DND-41 (cell line): ENCODE results near the gene ATG13.

Experiments used
- CTCF ChIP-seq: IDR thresholded peaks from 2 replicates; pipeline ENCODE4 v1.5.1; 2012; ENCODE audit warnings: borderline replicate concordance, low read length, moderate library complexity, mild to moderate bottlenecking; ENCODE audit not compliant: poor library complexity, severe bottlenecking; ENCODE audit errors: extremely low read depth
- EZH2 ChIP-seq: IDR thresholded peaks from 3 replicates; pipeline ENCODE4 v1.6.1; 2012; ENCODE audit warnings: borderline replicate concordance, low read depth, mild to moderate bottlenecking, moderate library complexity, low read length, inconsistent platforms; ENCODE audit not compliant: severe bottlenecking

DNA sequence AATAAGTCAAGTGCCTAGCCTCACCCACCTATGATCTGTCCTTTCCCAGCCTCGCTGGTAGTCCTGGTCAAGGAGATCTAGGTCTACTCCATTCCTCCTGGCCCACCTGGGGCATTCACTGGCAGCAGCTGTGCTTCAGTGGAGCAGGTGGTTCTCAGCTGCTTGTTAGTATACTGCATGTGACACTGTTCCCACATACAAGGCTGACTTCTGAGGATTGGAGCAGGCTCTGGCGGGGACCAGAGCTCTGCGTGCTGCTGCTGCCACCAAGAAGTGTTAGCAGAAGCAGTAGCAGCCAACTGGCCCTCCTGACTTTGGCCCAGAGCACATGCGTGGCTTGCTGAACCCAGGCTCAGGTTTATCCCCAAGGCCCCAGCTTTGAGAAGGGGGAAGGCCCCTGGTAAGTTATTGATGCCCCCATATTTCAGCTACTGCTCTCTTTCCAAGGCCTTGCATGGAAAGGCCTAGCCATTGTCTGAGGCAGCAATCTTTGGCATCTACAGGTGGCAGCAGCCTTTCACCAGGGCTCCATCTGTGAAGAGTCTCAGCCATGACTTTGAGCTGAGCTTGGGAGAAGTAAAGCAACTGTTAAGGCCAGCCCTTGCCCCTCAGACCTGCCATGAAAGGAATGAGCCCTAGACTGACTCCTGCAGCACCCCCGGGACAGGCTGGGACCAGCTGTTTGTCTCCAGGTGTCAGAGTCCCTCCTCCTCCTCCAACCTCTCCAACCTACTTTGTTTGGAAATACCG, 56.5 kb downstream of the ATG13 start:
- TF ChIP-seq CTCF (no peak), EZH2 (no peak)
